ENCODE data around the gene BCL2. TPM values are rescaled to one million over a fixed set of nuclear protein-coding genes. Genes with fewer than 3 reads are reported as not detected.

Gene BCL2
- total RNA-seq, 2 experiments from 2014 or later, result 62.8 to 67.3 TPM

DNA sequence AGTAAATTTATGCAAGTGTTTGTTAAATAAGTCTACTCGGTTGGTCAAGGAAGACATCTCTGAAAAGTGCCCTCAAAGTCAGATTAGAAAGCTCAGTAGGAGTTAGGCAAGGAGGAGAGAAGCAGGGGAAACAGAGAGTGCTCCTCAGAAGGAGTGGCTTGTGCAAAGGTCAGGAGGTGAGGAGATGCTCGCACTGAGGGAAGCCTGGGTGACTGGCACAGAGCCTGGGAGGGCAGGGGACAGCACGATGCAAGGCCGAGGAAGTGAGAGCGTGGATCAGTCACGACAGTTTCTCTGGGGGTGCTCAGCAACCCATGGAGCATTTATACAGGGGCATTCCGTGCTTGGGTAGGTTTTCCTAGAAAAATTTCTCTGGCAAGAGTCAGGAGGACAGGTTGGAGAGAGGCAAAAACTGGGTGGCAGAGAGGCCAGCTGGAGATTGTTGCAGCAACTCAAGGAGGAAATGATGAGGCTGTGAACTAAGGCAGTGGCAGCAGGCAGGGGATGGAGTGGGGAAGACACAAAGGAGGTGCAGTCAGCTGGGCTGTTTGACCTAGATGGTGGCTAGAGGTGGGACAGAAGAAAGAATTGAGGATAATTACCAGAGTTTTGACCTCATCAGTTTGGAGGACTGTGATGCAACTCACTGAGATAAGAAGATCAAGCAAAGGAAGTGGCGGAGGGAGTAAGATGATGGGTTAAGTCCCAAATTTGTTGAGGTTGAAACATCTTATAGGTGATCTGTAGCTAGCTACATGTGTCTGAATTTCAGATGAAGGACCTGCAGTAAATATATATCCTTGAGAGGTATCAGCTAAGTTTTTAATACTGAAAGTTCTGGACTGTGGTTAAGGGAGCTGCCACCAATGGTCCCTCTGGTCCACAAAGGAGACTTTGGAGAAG, 52.4 kb downstream of the BCL2 start:
- peaks cover 57% of the 10 kb centered on the region for H3K4me1 Mint-ChIP-seq
- H3K27me3 Mint-ChIP-seq, result no peaks in the 10 kb centered on the region
- peak overlapping the region; percentile 49 for H3K4me3 Mint-ChIP-seq
- H3K27ac Mint-ChIP-seq, result peak overlapping the region; percentile 91
- peaks cover 38% of the 10 kb centered on the region for H3K36me3 Mint-ChIP-seq
- H3K9me3 Mint-ChIP-seq, result no peaks in the 10 kb centered on the region
- no peak for DNase-seq

DNA sequence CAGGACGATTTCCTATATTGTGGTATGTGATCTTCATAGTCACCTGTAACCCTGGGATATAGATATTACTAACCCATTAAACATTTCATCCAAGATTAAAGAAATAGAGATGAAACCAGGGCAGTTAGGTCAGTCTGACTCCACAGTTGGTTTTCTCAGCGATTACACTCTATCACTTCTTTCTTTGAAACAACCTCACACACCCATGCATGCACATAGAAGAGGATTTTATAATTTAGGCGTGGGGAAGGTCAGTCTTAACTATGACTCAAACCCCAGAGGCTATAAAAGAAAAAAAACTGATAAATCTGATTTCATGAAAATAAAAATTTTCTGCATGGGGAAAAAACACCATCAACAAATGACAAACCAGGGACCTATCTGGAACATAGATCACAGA, 54.2 kb downstream of the BCL2 start:
- Mint-ChIP-seq H3K4me1 (peaks cover 55% of the 10 kb centered on the region), H3K9me3 (no peaks in the 10 kb centered on the region), H3K27ac (no peak overlapping the region), H3K27me3 (no peaks in the 10 kb centered on the region), H3K4me3 (no peak overlapping the region), H3K36me3 (peaks cover 46% of the 10 kb centered on the region)
- no peak for DNase-seq

DNA sequence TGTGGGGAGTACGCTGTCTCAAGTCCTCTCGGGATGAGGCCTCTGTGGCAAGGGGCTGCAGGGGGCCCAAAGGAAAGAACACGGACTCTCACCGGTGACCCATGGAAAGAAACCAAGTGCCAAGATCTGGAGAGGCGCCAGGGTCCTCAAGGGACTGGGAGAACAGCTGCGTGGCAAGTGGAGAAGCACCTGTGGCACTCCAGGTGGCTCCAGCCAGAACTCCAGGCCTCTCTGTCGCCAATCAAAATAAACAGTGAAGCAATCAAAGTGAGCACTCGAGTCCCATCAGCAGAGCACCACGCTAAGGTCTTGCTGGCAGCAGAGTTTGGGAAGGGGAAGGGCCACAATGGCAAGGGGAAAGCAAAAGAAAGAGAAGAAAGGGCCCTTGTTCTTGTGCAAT, 54.7 kb downstream of the BCL2 start:
- H3K4me1 Mint-ChIP-seq, result peaks cover 60% of the 10 kb centered on the region
- no peak for DNase-seq
- no peaks in the 10 kb centered on the region for H3K9me3 Mint-ChIP-seq
- H3K36me3 Mint-ChIP-seq, result peaks cover 47% of the 10 kb centered on the region
- no peak overlapping the region for H3K27ac Mint-ChIP-seq
- H3K27me3 Mint-ChIP-seq, result no peaks in the 10 kb centered on the region
- H3K4me3 Mint-ChIP-seq, result no peak overlapping the region

DNA sequence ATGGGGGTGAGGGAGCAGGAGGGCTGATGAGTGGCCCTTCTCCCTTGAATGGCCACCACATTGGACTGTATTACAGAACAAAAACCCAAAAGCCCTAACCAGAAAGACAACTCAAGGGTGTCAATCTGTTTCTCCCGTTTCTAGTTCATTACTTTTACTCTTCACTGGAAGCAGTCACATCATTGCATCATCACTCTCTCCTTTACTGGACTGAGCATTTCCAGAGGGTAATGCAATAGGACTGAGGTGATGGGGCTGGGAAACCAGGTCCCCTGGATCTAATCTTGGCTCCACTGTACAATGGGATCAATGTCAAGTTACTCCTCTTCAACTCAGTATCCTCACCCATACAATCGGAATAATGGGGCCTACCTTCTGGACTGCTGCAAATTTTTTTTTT, 56.1 kb downstream of the BCL2 start:
- no peak overlapping the region for H3K27ac Mint-ChIP-seq
- peaks cover 59% of the 10 kb centered on the region for H3K36me3 Mint-ChIP-seq
- DNase-seq, result no peak

GRCh38 chr18:63262369-63263335, 56.9 kb downstream of the BCL2 start:
- Mint-ChIP-seq H3K27ac (no peak overlapping the region), H3K36me3 (peaks cover 58% of the 10 kb centered on the region), H3K27me3 (no peaks in the 10 kb centered on the region), H3K9me3 (no peaks in the 10 kb centered on the region), H3K4me3 (no peak overlapping the region), H3K4me1 (peaks cover 64% of the 10 kb centered on the region)
- no peak for DNase-seq

More for the DNA sequence above, 56.1 kb downstream of the BCL2 start:
- H3K4me3 Mint-ChIP-seq, result no peak overlapping the region
- no peaks in the 10 kb centered on the region for H3K27me3 Mint-ChIP-seq
- H3K4me1 Mint-ChIP-seq, result peaks cover 66% of the 10 kb centered on the region
- no peaks in the 10 kb centered on the region for H3K9me3 Mint-ChIP-seq

GRCh38 chr18:63261029-63261428, 58.5 kb downstream of the BCL2 start:
- H3K27ac Mint-ChIP-seq, result no peak overlapping the region
- no peak overlapping the region for H3K4me3 Mint-ChIP-seq

GRCh38 chr18:63260380-63260754, 59.2 kb downstream of the BCL2 start:
- Mint-ChIP-seq H3K27ac (no peak overlapping the region), H3K9me3 (peaks cover 5% of the 10 kb centered on the region), H3K4me3 (no peak overlapping the region), H3K27me3 (no peaks in the 10 kb centered on the region), H3K36me3 (peaks cover 66% of the 10 kb centered on the region), H3K4me1 (peaks cover 67% of the 10 kb centered on the region)
- DNase-seq, result no peak

More at GRCh38 chr18:63261029-63261428, 58.5 kb downstream of the BCL2 start:
- Mint-ChIP-seq H3K9me3 (peaks cover 5% of the 10 kb centered on the region), H3K27me3 (no peaks in the 10 kb centered on the region), H3K4me1 (peaks cover 63% of the 10 kb centered on the region), H3K36me3 (peaks cover 61% of the 10 kb centered on the region)
- DNase-seq, result no peak

DNA sequence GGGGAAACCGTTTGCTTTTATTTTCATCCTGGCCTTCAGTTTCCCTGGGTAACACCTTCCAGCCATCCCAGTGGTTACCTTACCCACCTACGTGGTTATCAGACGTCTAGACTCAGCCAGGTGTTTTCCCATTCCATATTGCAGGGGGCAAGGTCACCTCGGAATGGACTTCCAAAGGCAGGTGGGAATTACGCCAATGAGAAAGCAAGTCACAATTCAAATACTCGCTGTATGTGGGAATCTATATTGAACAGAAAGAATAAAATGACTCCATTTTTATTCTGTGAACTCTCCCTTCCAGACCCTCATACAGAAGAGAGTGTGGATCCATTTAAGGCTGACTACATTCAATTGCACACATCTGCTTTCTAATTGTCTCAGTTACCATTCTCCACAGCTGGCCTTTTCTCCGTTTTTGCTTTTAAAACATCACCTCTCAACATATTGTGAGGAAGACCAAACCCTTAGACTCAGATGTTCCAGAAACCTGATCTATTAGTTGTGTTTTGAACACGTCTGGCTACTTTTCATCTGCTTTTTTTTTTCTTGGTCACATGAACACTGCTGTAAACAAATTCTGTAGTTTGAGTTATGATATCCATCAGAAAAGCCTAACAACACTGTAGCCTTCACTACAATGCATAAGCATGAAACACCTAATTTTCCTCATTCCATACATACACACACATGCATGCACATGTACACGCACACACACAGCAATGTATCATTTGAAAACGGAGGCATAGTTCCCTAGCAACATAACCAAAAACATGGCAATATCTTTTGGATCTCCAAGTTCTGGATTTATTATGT, 59.8 kb downstream of the BCL2 start:
- Mint-ChIP-seq H3K4me1 (peaks cover 66% of the 10 kb centered on the region), H3K9me3 (peaks cover 9% of the 10 kb centered on the region), H3K36me3 (peaks cover 67% of the 10 kb centered on the region), H3K27me3 (no peaks in the 10 kb centered on the region), H3K27ac (peak overlapping the region; percentile 65), H3K4me3 (no peak overlapping the region)
- DNase-seq, result no peak

DNA sequence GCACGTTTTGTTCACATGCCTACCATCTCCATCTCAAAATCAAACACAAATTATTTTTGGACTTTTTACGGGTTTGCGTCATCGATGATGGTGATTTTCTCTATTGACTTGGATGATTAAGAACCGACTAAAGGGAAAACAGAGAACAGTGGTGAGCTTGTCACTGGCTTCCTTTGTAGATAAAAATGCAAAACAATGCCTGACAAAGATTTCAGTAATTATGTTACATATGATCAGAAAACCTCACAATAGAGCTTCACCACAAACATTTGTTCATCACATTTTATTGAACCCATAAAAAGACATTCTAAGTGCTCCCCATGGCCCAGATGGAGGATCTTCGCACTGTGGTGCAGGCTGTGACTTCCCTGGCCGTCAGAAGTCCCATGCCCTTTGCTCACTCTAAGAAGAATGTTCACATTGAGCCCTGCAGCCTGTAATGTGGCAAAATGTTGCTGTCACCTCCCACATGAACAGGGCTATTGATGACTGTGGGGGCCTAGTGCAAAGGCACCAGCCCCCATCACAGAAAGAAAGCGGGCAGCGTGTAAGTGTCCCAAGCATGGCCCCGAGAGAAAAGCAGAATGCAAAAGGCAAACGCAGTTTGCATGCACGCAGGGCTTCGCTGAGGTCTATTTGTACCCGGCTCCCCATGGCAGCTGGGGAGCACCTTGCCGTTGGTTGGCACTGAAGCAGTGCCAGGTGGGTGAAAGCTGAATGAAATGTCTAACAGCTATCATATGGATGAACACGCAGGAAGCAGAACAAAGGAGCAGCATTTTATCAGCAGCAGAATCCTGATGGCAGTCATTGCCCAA, 60.6 kb downstream of the BCL2 start:
- H3K27ac Mint-ChIP-seq, result peak overlapping the region; percentile 65
- peaks cover 11% of the 10 kb centered on the region for H3K9me3 Mint-ChIP-seq
- no peaks in the 10 kb centered on the region for H3K27me3 Mint-ChIP-seq
- H3K4me1 Mint-ChIP-seq, result peaks cover 69% of the 10 kb centered on the region
- peaks cover 69% of the 10 kb centered on the region for H3K36me3 Mint-ChIP-seq
- no peak for DNase-seq
- no peak overlapping the region for H3K4me3 Mint-ChIP-seq

DNA sequence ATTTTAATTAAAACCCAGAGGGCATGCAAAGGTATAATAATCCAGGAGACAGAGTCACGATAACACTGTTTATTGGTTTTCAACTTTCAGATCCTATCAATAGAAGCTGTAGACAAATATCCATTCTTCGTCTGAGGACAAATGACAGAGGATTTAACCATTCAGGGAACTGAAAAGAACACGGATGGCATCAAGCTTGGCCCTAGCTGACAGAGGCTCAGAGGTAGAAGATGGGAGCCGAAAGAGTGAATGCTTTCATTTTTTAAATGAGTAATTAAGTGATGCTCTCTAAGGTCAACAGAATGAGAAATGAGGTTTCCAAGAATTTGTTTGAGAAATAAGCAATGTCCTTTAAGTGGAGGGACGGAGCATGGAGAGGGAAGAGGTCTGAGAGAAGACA, 62.1 kb downstream of the BCL2 start:
- Mint-ChIP-seq H3K27ac (peak overlapping the region; percentile 71), H3K4me3 (no peak overlapping the region)

DNA sequence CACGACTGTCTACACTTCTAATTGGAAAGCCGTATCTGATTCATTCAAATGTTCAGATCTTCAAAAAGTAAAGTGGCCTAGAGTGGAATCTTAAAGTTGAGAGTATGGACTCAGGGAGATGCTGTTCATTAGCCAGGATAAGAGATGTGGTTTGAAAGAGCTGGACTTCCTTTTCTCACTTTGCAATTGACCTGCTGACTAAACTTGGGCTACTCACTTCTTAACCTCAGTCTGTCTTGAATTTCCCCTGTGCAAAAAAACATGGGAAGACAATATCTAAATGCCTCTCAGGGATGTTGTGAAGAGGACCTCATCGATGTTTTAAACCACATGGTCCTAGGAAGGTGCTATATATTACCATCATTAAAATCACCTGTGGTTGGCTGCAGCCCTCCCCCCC, 64.1 kb downstream of the BCL2 start:
- Mint-ChIP-seq H3K9me3 (peaks cover 16% of the 10 kb centered on the region), H3K27me3 (no peaks in the 10 kb centered on the region), H3K36me3 (peaks cover 77% of the 10 kb centered on the region), H3K27ac (peak overlapping the region; percentile 14), H3K4me3 (no peak overlapping the region), H3K4me1 (peaks cover 63% of the 10 kb centered on the region)
- no peak for DNase-seq

More for the DNA sequence above, 62.1 kb downstream of the BCL2 start:
- H3K27me3 Mint-ChIP-seq, result no peaks in the 10 kb centered on the region
- no peak for DNase-seq
- H3K4me1 Mint-ChIP-seq, result peaks cover 75% of the 10 kb centered on the region
- H3K9me3 Mint-ChIP-seq, result peaks cover 13% of the 10 kb centered on the region
- H3K36me3 Mint-ChIP-seq, result peaks cover 78% of the 10 kb centered on the region

- H3K27ac Mint-ChIP-seq, result peak overlapping the region; percentile 47
- peaks cover 16% of the 10 kb centered on the region for H3K9me3 Mint-ChIP-seq
- H3K36me3 Mint-ChIP-seq, result peaks cover 75% of the 10 kb centered on the region
- DNase-seq, result no peak
- H3K4me3 Mint-ChIP-seq, result no peak overlapping the region
- no peaks in the 10 kb centered on the region for H3K27me3 Mint-ChIP-seq
- peaks cover 63% of the 10 kb centered on the region for H3K4me1 Mint-ChIP-seq
Measured at GRCh38 chr18:63254716-63255399, 64.7 kb downstream of the BCL2 start.
